ENCODE results near the gene HHAT. TPM values are rescaled to one million over a fixed set of nuclear protein-coding genes. Genes with fewer than 3 reads are reported as not detected.

HHAT gene
- total RNA-seq, 2 experiments from 2014 or later = 5.2 to 9.5 TPM

GRCh38 chr1:210571356-210572284 lies 242.9 kb downstream of the HHAT start:
- ChIA-PET POLR2A (interaction anchor here (0.5 to 1.2 kb wide), 4 partner anchors 9 to 62 kb away, joined by 3 to 5 read pairs (median 3); no protein-coding TSS in a partner anchor), CTCF (ENCODE audit: unreplicated experiment) (no interaction called here)
- no peak overlapping the region for H2AFZ ChIP-seq (ENCODE audit: low read length)
- no peaks in the 10 kb centered on the region for H3K79me2 ChIP-seq (ENCODE audit: insufficient read depth, low read depth, low read length)
- H4K20me1 ChIP-seq (ENCODE audit: insufficient read depth, low read length) = no peaks in the 10 kb centered on the region
- no peak for DNase-seq (ENCODE audit: low spot score)
- H3K4me1 ChIP-seq (ENCODE audit: insufficient read depth, low read length, poor library complexity, severe bottlenecking) = no peaks in the 10 kb centered on the region
- TF ChIP-seq CTCF (conservative IDR thresholded peaks at IDR 0.05; ENCODE audit: low read length) (no peak), EZH2phosphoT487 (IDR thresholded peaks at IDR 0.05; ENCODE audit: borderline replicate concordance, low read depth, low read length) (no peak)
- intact Hi-C loops (cut with micrococcal nuclease; ENCODE audit: unreplicated experiment) = no loop called here
- no TSS peak for BruUV-seq (replicated peaks)
- H3K4me2 ChIP-seq (ENCODE audit: low read length) = no peak overlapping the region
- H3K9me3 ChIP-seq (ENCODE audit: low read length) = no peaks in the 10 kb centered on the region
- H3K27ac ChIP-seq (ENCODE audit: low read depth, low read length, poor library complexity, severe bottlenecking) = no peak overlapping the region
- no peaks in the 10 kb centered on the region for H3K9me2 ChIP-seq (ENCODE audit: insufficient read depth, low read length)
- H3K36me3 ChIP-seq (ENCODE audit: insufficient read depth, low read length) = no peaks in the 10 kb centered on the region
- no peak overlapping the region for H3K4me3 ChIP-seq (ENCODE audit: low read depth, low read length, poor library complexity, severe bottlenecking)

GRCh38 chr1:210573141-210573540 lies 244.4 kb downstream of the HHAT start:
- Histone ChIP-seq H3K9me2 (ENCODE audit: insufficient read depth, low read length) (no peaks in the 10 kb centered on the region), H3K4me1 (ENCODE audit: insufficient read depth, low read length, poor library complexity, severe bottlenecking) (no peaks in the 10 kb centered on the region), H3K4me2 (ENCODE audit: low read length) (no peak overlapping the region), H3K9me3 (ENCODE audit: low read length) (no peaks in the 10 kb centered on the region), H4K20me1 (ENCODE audit: insufficient read depth, low read length) (no peaks in the 10 kb centered on the region), H2AFZ (ENCODE audit: low read length) (no peak overlapping the region), H3K27ac (ENCODE audit: low read depth, low read length, poor library complexity, severe bottlenecking) (no peak overlapping the region), H3K4me3 (ENCODE audit: low read depth, low read length, poor library complexity, severe bottlenecking) (no peak overlapping the region), H3K36me3 (ENCODE audit: insufficient read depth, low read length) (no peaks in the 10 kb centered on the region), H3K79me2 (ENCODE audit: insufficient read depth, low read depth, low read length) (no peaks in the 10 kb centered on the region)
- no TSS peak for BruUV-seq (replicated peaks)
- CTCF ChIA-PET (ENCODE audit: unreplicated experiment) = no interaction called here
- intact Hi-C loops (cut with micrococcal nuclease; ENCODE audit: unreplicated experiment) = no loop called here
- TF ChIP-seq EZH2phosphoT487 (IDR thresholded peaks at IDR 0.05; ENCODE audit: borderline replicate concordance, low read depth, low read length) (no peak), CTCF (conservative IDR thresholded peaks at IDR 0.05; ENCODE audit: low read length) (no peak)
- POLR2A ChIA-PET = no interaction called here
- no peak for DNase-seq (ENCODE audit: low spot score)
